Measurements from ENCODE around the gene KCP. TPM values are rescaled to one million over a fixed set of nuclear protein-coding genes. Genes with fewer than 3 reads are reported as not detected.

Gene KCP
- total and polyA plus RNA-seq, 2 of the 13 experiments (the other 11 are each of a cell fraction or from before 2014, with no cell fraction given) = 0.37 to 1.0 TPM

GRCh38 chr7:128904381-128905197 lies 5.9 kb downstream of the KCP start:
- Histone ChIP-seq H4K20me1 (ENCODE audit: insufficient read depth, low read length) (no peaks in the 10 kb centered on the region), H2AFZ (ENCODE audit: low read length) (no peak overlapping the region), H3K9me3 (ENCODE audit: low read length) (peaks cover 3% of the 10 kb centered on the region), H3K4me1 (ENCODE audit: insufficient read depth, low read length) (peaks cover 6% of the 10 kb centered on the region), H3K79me2 (ENCODE audit: insufficient read depth, low read length) (no peaks in the 10 kb centered on the region), H3K4me2 (ENCODE audit: low read depth, low read length) (no peak overlapping the region), H3K27ac (ENCODE audit: extremely low read length, insufficient read depth, low read length) (no peak overlapping the region), H3K9ac (ENCODE audit: insufficient read depth, low read depth, low read length) (no peak overlapping the region), H3K4me3 (replicated peaks in 1 of 3; ENCODE audit: insufficient read depth in 1 of 3, low read depth in 2 of 3, low read length in 3 of 3) (no peak overlapping the region), H3K36me3 (replicated peaks in 1 of 2; ENCODE audit: control insufficient read depth in 1 of 2, insufficient read depth in 2 of 2, low read length in 2 of 2) (no peaks in the 10 kb centered on the region), H3K27me3 (ENCODE audit: control insufficient read depth in 1 of 2, insufficient read depth in 2 of 2, low read length in 2 of 2) (peaks cover 0 to 19% of the 10 kb centered on the region in 2 experiments; a peak in 2 of 5 replicates)
- BruUV-seq (replicated peaks) = no TSS peak
- ChIA-PET CTCF (ENCODE audit: low intra/inter-chr PET ratio, low total read pairs) (interaction anchor here (1.4 to 3.1 kb wide), 2 partner anchors 43 to 187 kb away, joined by 8 to 27 read pairs; no protein-coding TSS in a partner anchor), POLR2A (no interaction called here)
- in situ Hi-C loops (cut with HindIII; ENCODE audit: extremely low pct_ligation_motif_present, low pct_unique_long_range_greater_than_20kb) = loop anchor here (5.0 kb wide), 2 partner anchors 43 to 188 kb away; no protein-coding TSS in a partner anchor
- ATAC-seq = peak; percentile 64
- peak; percentile 39 for FAIRE-seq
- TF ChIP-seq ZNF709 (CRISPR knock-in tag; IDR thresholded peaks at IDR 0.05) (no peak), BHLHE40 (IDR thresholded peaks at IDR 0.05; ENCODE audit: low read length) (peak; percentile 80), ZNF724P (CRISPR knock-in tag; IDR thresholded peaks at IDR 0.05; ENCODE audit: borderline replicate concordance) (no peak), SMC3 (IDR thresholded peaks at IDR 0.05; ENCODE audit: low read length) (peak; percentile 53; the same call in 1 of the 2 replicates), TEAD3 (CRISPR knock-in tag; optimal IDR thresholded peaks at IDR 0.05; ENCODE audit: borderline replicate concordance) (peak; percentile 6), STAG1 (CRISPR knock-in tag; IDR thresholded peaks at IDR 0.05) (peak; percentile 76), CTCF (CRISPR knock-in tag; IDR thresholded peaks at IDR 0.05) (peak; percentile 78), IKZF1 (IDR thresholded peaks at IDR 0.05) (no peak), HMGA1 (CRISPR knock-in tag; conservative IDR thresholded peaks at IDR 0.05) (no peak)
- TF ChIP-seq, protein P1, sequence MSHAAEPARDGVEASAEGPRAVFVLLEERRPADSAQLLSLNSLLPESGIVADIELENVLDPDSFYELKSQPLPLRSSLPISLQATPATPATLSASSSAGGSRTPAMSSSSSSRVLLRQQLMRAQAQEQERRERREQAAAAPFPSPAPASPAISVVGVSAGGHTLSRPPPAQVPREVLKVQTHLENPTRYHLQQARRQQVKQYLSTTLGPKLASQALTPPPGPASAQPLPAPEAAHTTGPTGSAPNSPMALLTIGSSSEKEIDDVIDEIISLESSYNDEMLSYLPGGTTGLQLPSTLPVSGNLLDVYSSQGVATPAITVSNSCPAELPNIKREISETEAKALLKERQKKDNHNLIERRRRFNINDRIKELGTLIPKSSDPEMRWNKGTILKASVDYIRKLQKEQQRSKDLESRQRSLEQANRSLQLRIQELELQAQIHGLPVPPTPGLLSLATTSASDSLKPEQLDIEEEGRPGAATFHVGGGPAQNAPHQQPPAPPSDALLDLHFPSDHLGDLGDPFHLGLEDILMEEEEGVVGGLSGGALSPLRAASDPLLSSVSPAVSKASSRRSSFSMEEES (CRISPR knock-in tag; IDR thresholded peaks at IDR 0.05) = 0 out of 2 replicates have a peak, but pooled peaks have one; percentile 38
- intact Hi-C loops (cut with micrococcal nuclease; ENCODE audit: unreplicated experiment) = loop anchor here (1.0 to 2.0 kb wide), 2 partner anchors 32 to 187 kb away; partner anchors contain the start of gene IRF5
- peak; percentile 52 for DNase-seq (ENCODE audit: low spot score)
- 15% methylated on average over 8 of the region's 8 CpGs for WGBS (ENCODE audit: low lambda C conversion rate)
